Loucy (cell line): ENCODE results near the gene SGSM2.

Source experiments
- H2AFZ ChIP-seq: fragments of 200-600 bp; sonication (generic); 2 replicates; pipeline ENCODE4 v1.6.0; 2016; ENCODE audit warnings: antibody characterized with exemption, mild to moderate bottlenecking, low read length, moderate library complexity
- H3F3A ChIP-seq: fragments of 200-600 bp; 2 replicates; pipeline ENCODE4 v1.6.0; 2016; ENCODE audit warnings: antibody characterized with exemption, low read depth, mild to moderate bottlenecking
- H3K27me3 ChIP-seq: fragments of 200-600 bp; sonication (generic); 2 replicates; pipeline ENCODE4 v1.6.1; 2014; ENCODE audit warnings: low read length, mild to moderate bottlenecking; ENCODE audit not compliant: insufficient read depth, poor library complexity, severe bottlenecking
- H3K36me3 ChIP-seq: fragments of 200-600 bp; sonication (generic); 2 replicates; pipeline ENCODE4 v1.6.1; 2016; ENCODE audit warnings: low read length; ENCODE audit not compliant: insufficient read depth
- H3K4me1 ChIP-seq: fragments of 200-600 bp; sonication (generic); 2 replicates; pipeline ENCODE4 v1.5.1; 2014; ENCODE audit warnings: low read length, mild to moderate bottlenecking; ENCODE audit not compliant: insufficient read depth, poor library complexity, severe bottlenecking
- H3K4me2 ChIP-seq: fragments of 200-600 bp; sonication (generic); 2 replicates; pipeline ENCODE4 v1.6.0; 2014; ENCODE audit warnings: antibody characterized with exemption, low read length, low read depth, mild to moderate bottlenecking; ENCODE audit not compliant: poor library complexity, severe bottlenecking
- H3K4me3 ChIP-seq: fragments of 200-600 bp; sonication (generic); 2 replicates; pipeline ENCODE4 v1.5.1; 2014; ENCODE audit warnings: low read length, mild to moderate bottlenecking, mixed read lengths; ENCODE audit not compliant: poor library complexity, severe bottlenecking
- H3K79me2 ChIP-seq: fragments of 200-600 bp; sonication (generic); 2 replicates; pipeline ENCODE4 v1.6.1; 2014; ENCODE audit warnings: low read length; ENCODE audit not compliant: insufficient read depth
- H3K9ac ChIP-seq: fragments of 200-600 bp; sonication (generic); 2 replicates; pipeline ENCODE4 v1.6.0; 2014; ENCODE audit warnings: mild to moderate bottlenecking, low read depth, low read length, moderate library complexity; ENCODE audit not compliant: poor library complexity, severe bottlenecking
- H3K9me2 ChIP-seq: fragments of 200-600 bp; sonication (generic); replicated peaks from 2 replicates; pipeline ENCODE4 v1.6.1; 2016; ENCODE audit warnings: low read depth, low read length, mixed read lengths
- H3K9me3 ChIP-seq: fragments of 200-600 bp; sonication (generic); 2 replicates; pipeline ENCODE4 v1.6.1; 2014; ENCODE audit warnings: mild to moderate bottlenecking, antibody characterized with exemption, low read length, low read depth; ENCODE audit not compliant: insufficient read depth
- H4K20me1 ChIP-seq: fragments of 200-600 bp; sonication (generic); 2 replicates; pipeline ENCODE4 v1.6.0; 2014; ENCODE audit warnings: antibody characterized with exemption, low read length, mild to moderate bottlenecking; ENCODE audit not compliant: insufficient read depth, poor library complexity, severe bottlenecking
- EZH2phosphoT487 ChIP-seq: fragments of 200-600 bp; IDR thresholded peaks from 2 replicates; pipeline ENCODE4 v1.6.1; 2018; ENCODE audit warnings: antibody characterized with exemption, mild to moderate bottlenecking, moderate library complexity, borderline replicate concordance
- TF ChIP-seq, protein P1 (sequence below): fragments of 200-600 bp; sonication (generic); conservative IDR thresholded peaks from 2 replicates; pipeline ENCODE4 v1.5.1; 2014; ENCODE audit warnings: mild to moderate bottlenecking, antibody characterized with exemption, low read length

The SGSM2 gene

DNA sequence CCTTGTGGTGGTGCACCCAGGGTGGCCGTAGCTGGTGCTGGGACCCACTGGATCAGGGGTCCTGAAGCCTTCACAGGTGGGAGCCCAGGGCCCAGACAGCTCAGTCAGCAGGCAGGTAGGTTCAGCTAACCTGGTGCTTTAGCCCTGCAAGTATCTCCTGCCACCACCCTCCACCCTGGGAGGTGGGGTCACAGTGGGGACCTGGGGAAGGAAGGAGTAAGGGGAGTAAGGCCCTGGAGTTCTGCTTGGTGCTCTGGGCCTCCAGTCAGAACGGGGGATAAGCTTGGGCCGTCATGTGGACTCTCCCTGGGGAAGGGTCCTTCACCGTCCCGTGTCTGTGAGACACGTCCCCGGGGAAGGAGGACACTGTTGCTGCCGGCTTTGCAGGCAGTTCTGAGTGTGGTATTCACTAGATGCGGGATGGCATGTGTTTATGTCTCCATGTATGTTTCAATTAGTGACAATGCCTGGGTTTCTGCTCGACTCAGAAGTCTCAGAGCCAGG is 20.7 kb downstream of the SGSM2 start:
- Histone ChIP-seq H3K9me2 (no peaks in the 10 kb centered on the region), H4K20me1 (no peaks in the 10 kb centered on the region)
- TF ChIP-seq, protein P1, sequence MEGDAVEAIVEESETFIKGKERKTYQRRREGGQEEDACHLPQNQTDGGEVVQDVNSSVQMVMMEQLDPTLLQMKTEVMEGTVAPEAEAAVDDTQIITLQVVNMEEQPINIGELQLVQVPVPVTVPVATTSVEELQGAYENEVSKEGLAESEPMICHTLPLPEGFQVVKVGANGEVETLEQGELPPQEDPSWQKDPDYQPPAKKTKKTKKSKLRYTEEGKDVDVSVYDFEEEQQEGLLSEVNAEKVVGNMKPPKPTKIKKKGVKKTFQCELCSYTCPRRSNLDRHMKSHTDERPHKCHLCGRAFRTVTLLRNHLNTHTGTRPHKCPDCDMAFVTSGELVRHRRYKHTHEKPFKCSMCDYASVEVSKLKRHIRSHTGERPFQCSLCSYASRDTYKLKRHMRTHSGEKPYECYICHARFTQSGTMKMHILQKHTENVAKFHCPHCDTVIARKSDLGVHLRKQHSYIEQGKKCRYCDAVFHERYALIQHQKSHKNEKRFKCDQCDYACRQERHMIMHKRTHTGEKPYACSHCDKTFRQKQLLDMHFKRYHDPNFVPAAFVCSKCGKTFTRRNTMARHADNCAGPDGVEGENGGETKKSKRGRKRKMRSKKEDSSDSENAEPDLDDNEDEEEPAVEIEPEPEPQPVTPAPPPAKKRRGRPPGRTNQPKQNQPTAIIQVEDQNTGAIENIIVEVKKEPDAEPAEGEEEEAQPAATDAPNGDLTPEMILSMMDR: no peak
- no peak for TF ChIP-seq EZH2phosphoT487

DNA sequence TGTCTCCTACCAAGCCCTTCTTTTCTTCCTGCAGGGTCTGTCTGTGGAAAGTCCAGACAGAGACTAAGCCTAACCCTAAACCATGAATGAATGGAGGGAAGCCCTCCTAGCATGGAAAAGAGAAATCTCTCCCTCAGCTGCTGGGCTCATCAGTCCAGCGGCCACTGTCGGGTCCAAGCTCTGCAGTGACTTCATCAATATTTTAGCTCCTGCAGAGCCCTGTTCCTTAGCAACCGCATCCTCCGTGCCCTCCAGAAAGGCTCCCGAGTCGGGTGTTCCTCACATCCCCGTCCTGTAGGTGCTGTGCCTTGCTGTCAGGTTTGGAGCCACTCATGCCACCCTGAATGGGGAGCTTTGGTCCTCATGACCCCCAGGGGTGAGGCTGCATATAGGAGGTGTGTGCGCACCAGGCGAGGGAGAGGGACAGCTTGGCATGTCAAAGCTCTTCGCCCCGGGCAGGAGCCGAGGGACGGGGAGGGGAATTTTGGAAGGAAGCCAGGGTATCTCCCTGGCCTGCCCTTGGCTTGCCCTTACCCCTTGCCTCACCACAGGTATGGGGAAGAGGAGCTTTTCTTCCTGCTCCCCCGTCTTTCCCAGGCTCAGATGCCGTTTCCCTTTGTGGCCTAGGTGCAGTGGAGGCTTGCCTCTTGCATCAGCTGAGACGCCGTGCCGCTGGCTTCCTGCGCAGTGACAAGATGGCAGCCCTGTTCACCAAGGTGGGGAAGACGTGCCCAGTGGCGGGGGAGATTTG is 23.9 kb downstream of the SGSM2 start:
- TF ChIP-seq, protein P1: no peak
- TF ChIP-seq EZH2phosphoT487: no peak

More for the DNA sequence above, 20.7 kb downstream of the SGSM2 start:
- H3K4me3 ChIP-seq: no peak overlapping the region
- no peaks in the 10 kb centered on the region for H3K9me3 ChIP-seq
- no peaks in the 10 kb centered on the region for H3K27me3 ChIP-seq
- no peaks in the 10 kb centered on the region for H3K36me3 ChIP-seq
- no peaks in the 10 kb centered on the region for H3K4me1 ChIP-seq
- no peak overlapping the region for H3K4me2 ChIP-seq
- H3F3A ChIP-seq: peaks cover 8% of the 10 kb centered on the region; the same call in 1 of the 2 replicates
- H3K79me2 ChIP-seq: no peaks in the 10 kb centered on the region
- H2AFZ ChIP-seq: no peak overlapping the region
- no peak overlapping the region for H3K9ac ChIP-seq

DNA sequence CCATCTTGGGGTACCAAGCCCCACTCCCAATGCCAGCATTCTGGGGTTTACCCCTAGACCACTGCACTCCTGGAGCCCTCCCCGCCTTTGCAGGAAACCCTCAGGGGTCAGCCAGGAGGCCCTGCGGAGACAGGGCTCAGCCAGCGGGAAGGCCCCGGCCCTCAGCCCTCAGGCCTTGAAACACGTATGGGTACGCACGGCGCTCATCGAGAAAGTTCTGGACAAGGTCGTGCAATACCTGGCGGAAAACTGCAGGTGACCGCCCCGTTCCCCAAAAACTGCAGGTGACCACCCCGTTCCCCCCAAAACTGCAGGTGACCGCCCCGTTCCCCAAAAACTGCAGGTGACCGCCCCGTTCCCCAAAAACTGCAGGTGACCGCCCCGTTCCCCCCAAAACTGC is 24.7 kb downstream of the SGSM2 start:
- H3K9me3 ChIP-seq: no peaks in the 10 kb centered on the region
- H3F3A ChIP-seq: no peaks in the 10 kb centered on the region
- no peak overlapping the region for H2AFZ ChIP-seq
- H3K4me2 ChIP-seq: no peak overlapping the region
- H3K9ac ChIP-seq: no peak overlapping the region
- H3K9me2 ChIP-seq: no peaks in the 10 kb centered on the region
- no peaks in the 10 kb centered on the region for H3K79me2 ChIP-seq
- H3K4me1 ChIP-seq: no peaks in the 10 kb centered on the region
- H3K4me3 ChIP-seq: no peak overlapping the region
- TF ChIP-seq EZH2phosphoT487: no peak
- TF ChIP-seq, protein P1: no peak
- H4K20me1 ChIP-seq: no peaks in the 10 kb centered on the region
- peaks cover 6% of the 10 kb centered on the region; the same call in 1 of the 2 replicates for H3K36me3 ChIP-seq
- H3K27me3 ChIP-seq: no peaks in the 10 kb centered on the region

More for the DNA sequence above, 23.9 kb downstream of the SGSM2 start:
- Histone ChIP-seq H3K27me3 (no peaks in the 10 kb centered on the region), H3K4me3 (no peak overlapping the region), H3K4me2 (no peak overlapping the region), H3K9me2 (no peaks in the 10 kb centered on the region), H3K79me2 (no peaks in the 10 kb centered on the region), H3F3A (no peaks in the 10 kb centered on the region), H2AFZ (no peak overlapping the region), H3K9me3 (no peaks in the 10 kb centered on the region), H3K4me1 (no peaks in the 10 kb centered on the region), H3K36me3 (peaks cover 6% of the 10 kb centered on the region; the same call in 1 of the 2 replicates), H3K9ac (no peak overlapping the region), H4K20me1 (no peaks in the 10 kb centered on the region)
